ENCODE results near the gene TMEM59L.

TMEM59L gene

DNA sequence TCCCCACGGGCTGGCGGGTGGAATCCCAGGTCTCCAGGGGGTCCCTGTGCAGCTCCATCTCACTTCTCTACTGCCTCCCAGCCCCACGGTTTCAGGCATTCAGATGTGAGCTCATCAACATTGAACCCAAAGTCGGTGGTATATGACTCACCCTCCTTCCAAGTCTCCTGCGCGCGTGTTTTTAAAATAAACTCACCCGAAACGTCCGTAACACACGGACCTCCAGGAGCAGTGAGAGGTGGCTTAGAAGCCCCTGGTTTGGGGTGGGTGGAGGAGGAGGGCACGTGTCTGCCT is 56.8 kb downstream of the TMEM59L start:
- CTCF ChIA-PET = no interaction called here
- DNase-seq (ENCODE audit: extremely low spot score) = no peak
- TF ChIP-seq, protein P1, sequence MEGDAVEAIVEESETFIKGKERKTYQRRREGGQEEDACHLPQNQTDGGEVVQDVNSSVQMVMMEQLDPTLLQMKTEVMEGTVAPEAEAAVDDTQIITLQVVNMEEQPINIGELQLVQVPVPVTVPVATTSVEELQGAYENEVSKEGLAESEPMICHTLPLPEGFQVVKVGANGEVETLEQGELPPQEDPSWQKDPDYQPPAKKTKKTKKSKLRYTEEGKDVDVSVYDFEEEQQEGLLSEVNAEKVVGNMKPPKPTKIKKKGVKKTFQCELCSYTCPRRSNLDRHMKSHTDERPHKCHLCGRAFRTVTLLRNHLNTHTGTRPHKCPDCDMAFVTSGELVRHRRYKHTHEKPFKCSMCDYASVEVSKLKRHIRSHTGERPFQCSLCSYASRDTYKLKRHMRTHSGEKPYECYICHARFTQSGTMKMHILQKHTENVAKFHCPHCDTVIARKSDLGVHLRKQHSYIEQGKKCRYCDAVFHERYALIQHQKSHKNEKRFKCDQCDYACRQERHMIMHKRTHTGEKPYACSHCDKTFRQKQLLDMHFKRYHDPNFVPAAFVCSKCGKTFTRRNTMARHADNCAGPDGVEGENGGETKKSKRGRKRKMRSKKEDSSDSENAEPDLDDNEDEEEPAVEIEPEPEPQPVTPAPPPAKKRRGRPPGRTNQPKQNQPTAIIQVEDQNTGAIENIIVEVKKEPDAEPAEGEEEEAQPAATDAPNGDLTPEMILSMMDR (IDR thresholded peaks at IDR 0.05; ENCODE audit: control extremely low read depth, extremely low read depth, low read depth, missing control alignments) = no peak
- POLR2A ChIA-PET = no interaction called here

DNA sequence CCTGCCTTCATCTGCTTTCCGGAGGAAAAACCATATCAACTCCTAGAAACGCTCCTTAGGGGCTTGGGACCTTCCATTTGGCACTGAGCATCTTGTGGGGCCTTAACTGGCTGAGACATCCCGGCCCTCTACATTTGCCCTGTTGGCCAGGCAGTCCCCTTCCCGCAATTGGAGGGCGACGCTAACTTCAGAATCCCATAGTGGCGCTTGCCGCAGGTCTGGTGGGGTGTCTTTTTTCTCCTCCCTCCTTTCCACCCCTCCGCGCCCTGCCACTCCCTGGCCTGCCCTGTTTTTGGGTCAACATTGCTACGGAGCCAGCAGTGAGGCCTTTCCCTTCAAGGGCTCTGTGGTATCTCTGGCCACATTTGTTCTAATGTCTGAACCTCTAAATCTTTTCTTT is 57.2 kb downstream of the TMEM59L start:
- TF ChIP-seq, protein P1 (IDR thresholded peaks at IDR 0.05; ENCODE audit: control extremely low read depth, extremely low read depth, low read depth, missing control alignments) = no peak
- CTCF ChIA-PET = no interaction called here
- DNase-seq (ENCODE audit: extremely low spot score) = no peak
- POLR2A ChIA-PET = no interaction called here

- no peak for DNase-seq (ENCODE audit: extremely low spot score)
- ChIA-PET CTCF (no interaction called here), POLR2A (no interaction called here)
- TF ChIP-seq, protein P1 (IDR thresholded peaks at IDR 0.05; ENCODE audit: control extremely low read depth, extremely low read depth, low read depth, missing control alignments) = no peak
These were observed 57.6 kb downstream of the TMEM59L start for GRCh38 chr19:18670312-18670711.
